Stimulated activated naive CD8-positive, alpha-beta T cell treated with anti-CD3 and anti-CD28 coated beads, Interleukin-15, amount 100 ng/mL, for 72 hours (primary cell): ENCODE measurements around the gene KCNRG.
"Not testable (repeated sequence)": the region's sequence is repeated elsewhere in the genome, so short reads cannot be mapped to it uniquely, and the experiment has no call there.

Experiments used
- ATAC-seq: fragments of 150-1000 bp; cut with Tn5 transposase; 2 replicates; pipeline ENCODE4 v1.10.0; 2021; ENCODE audit warnings: mild to moderate bottlenecking, moderate library complexity
- DNase-seq, 2 donors: peaks; one replicate each; pipeline ENCODE4 v3.0.0; 2021 to 2022
- H3K27ac Mint-ChIP-seq, 2 donors: one replicate each; pipeline ENCODE4 v1.8.0; 2022; ENCODE audit warnings: mild to moderate bottlenecking in 2 of 2, mixed read lengths in 2 of 2, moderate library complexity in 2 of 2
- H3K27me3 Mint-ChIP-seq: one replicate; pipeline ENCODE4 v1.8.0; 2022; ENCODE audit warnings: mixed read lengths
- H3K4me1 Mint-ChIP-seq: one replicate; pipeline ENCODE4 v1.8.0; 2022; ENCODE audit warnings: mild to moderate bottlenecking, mixed read lengths
- H3K4me3 Mint-ChIP-seq, 2 donors: one replicate each; pipeline ENCODE4 v1.8.0; 2022; ENCODE audit warnings: mild to moderate bottlenecking in 2 of 2, mixed read lengths in 2 of 2, moderate library complexity in 1 of 2
- H3K9me3 Mint-ChIP-seq, 2 donors: one replicate each; pipeline ENCODE4 v1.8.0; 2022; ENCODE audit warnings: mixed read lengths in 2 of 2

Gene KCNRG

DNA sequence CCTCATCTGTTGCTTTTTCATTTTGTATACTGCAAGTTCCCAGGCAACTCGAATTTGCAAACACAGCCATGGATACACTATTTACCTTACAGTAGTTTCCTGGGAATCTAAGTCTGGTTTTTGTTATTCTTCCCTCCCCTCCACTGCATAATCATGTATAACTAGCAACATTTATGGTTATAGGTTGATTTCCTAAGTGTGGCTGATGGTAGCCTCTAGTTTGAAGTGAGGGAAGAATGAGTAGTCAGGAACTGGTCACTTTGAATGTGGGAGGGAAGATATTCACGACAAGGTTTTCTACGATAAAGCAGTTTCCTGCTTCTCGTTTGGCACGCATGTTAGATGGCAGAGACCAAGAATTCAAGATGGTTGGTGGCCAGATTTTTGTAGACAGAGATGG, at the start of gene KCNRG:
KCNRG (plus strand) TSS at position 187 of the 400 bp plus-strand sequence; CDS start at position 237, 50 bp downstream.
- no peaks in the 10 kb centered on the region for H3K27me3 Mint-ChIP-seq
- H3K4me1 Mint-ChIP-seq: peaks cover 5% of the 10 kb centered on the region
- no peak for DNase-seq
- no peak for ATAC-seq
- no peak within 1 kb of the TSS for H3K4me3 Mint-ChIP-seq
- H3K9me3 Mint-ChIP-seq: no peaks in the 10 kb centered on the region
- no peak within 1 kb of the TSS for H3K27ac Mint-ChIP-seq

- DNase-seq (no peak), ATAC-seq (no peak)
- Mint-ChIP-seq H3K27me3 (no peaks in the 10 kb centered on the region), H3K9me3 (peaks cover 27 to 37% of the 10 kb centered on the region in 2 donors), H3K4me1 (no peaks in the 10 kb centered on the region), H3K4me3 (no peak overlapping the region), H3K27ac (no peak overlapping the region)
These were observed 47.8 kb upstream of the KCNRG start for GRCh38 chr13:49967456-49967855.

- DNase-seq (no peak), ATAC-seq (no peak)
- Mint-ChIP-seq H3K27me3 (no peaks in the 10 kb centered on the region), H3K9me3 (no peaks in the 10 kb centered on the region), H3K27ac (no peak overlapping the region), H3K4me1 (peaks cover 5% of the 10 kb centered on the region), H3K4me3 (no peak overlapping the region)
These were observed 42.5 kb upstream of the KCNRG start for GRCh38 chr13:49972709-49973108.

DNA sequence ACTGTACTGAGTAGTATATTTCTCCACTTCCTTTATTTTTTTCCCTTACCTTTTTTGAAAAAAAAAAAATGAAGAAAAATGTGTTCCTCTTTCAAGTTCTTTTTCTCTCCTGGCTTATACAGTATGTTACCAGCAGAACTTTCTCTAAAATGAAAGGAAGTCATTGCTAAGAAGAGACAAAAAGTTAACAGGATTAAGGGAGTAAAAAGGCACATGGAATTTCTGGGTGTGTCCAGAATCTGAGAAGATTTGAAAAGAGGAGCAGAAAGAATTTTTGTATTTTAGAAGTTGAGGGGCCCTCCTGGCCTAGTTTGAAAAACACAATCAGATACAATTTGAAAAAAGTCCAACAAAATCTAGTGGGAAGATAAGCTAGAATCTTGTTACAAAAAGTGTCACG, 39.4 kb upstream of the KCNRG start:
- H3K9me3 Mint-ChIP-seq: no peaks in the 10 kb centered on the region
- no peak for ATAC-seq

DNA sequence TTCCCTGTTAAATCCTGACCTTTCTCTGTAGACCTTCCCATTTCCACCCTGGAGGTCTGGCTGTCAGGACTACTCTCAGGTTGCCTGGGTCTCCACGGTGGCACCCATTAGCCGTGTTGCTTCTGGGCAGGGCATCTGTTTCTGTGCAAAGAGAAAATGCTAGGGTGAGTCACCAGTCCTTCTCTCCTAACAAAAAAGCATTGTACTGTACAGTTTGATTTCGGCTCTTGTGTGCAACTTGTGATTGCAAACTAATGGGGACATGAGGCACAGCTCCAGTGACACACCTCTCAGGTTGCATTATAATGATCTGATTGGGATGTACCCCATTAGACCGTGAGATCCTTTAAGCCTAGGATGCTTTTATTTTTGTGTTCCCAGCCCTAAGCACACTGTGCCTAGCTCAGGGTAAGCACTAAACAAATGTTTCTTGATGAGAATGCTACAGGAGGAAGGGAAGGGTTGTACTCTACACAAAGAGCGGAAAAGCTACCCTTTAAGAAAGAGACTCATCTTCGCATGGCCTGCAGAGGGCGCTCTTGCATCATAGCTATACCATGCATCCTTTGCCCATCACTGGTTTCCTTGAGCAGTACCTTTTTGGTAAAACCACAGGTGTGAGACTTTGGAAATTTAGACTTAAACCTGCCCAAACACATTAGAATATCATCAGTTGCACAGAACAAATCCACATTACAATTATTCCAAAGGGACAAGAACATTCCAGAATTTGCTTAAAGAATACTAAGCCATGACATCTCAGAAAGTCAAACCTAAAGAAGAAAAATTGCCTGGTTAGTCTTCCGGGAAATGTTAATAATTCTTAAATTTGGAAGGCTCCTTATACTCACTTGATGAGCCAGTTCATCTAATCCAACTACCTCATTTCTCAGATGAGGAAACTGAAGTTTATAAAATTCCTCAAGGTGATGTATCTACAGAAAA, 38.7 kb upstream of the KCNRG start:
- Mint-ChIP-seq H3K4me1 (peaks cover 5% of the 10 kb centered on the region), H3K27me3 (no peaks in the 10 kb centered on the region), H3K4me3 (no peak overlapping the region), H3K9me3 (no peaks in the 10 kb centered on the region), H3K27ac (peak overlapping the region in 1 of 2 donors; percentile 88)
- ATAC-seq: peak; percentile 73
- peak; percentile 49 to 62 for DNase-seq

More for the DNA sequence above, 39.4 kb upstream of the KCNRG start:
- Mint-ChIP-seq H3K27me3 (no peaks in the 10 kb centered on the region), H3K4me3 (no peak overlapping the region), H3K4me1 (peaks cover 5% of the 10 kb centered on the region), H3K27ac (no peak overlapping the region)
- no peak for DNase-seq

DNA sequence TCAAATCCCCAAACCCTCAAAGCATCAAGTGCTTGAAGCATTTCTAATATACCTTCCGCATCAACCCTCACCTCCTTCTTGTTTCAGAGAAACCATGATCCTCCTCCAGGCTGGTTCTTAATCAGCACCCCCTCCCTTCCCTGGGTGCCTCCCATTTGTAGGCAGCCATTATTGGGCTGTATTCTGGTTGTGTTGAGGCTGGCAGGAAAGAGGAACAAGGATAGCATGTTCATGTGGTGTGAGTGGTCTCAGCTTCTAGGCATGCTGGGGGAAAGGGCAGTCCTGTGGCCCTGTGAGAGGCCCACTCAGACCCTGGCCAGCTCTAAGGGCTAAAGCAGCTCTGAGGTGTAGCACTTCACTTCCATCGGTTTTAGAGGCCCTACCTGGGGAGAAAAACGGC, 37.3 kb upstream of the KCNRG start:
- no peak overlapping the region for H3K27ac Mint-ChIP-seq
- H3K9me3 Mint-ChIP-seq: no peaks in the 10 kb centered on the region
- DNase-seq (no peak), ATAC-seq (no peak)
- H3K4me3 Mint-ChIP-seq: no peak overlapping the region
- peaks cover under 1% of the 10 kb centered on the region for H3K4me1 Mint-ChIP-seq
- H3K27me3 Mint-ChIP-seq: no peaks in the 10 kb centered on the region

GRCh38 chr13:49980266-49980665, 35.0 kb upstream of the KCNRG start:
- no peak overlapping the region for H3K27ac Mint-ChIP-seq

GRCh38 chr13:49985129-49985528, 30.1 kb upstream of the KCNRG start:
- H3K27me3 Mint-ChIP-seq: no peaks in the 10 kb centered on the region
- H3K9me3 Mint-ChIP-seq: no peaks in the 10 kb centered on the region
- ATAC-seq (no peak), DNase-seq (no peak)
- H3K4me3 Mint-ChIP-seq: no peak overlapping the region
- no peaks in the 10 kb centered on the region for H3K4me1 Mint-ChIP-seq
- no peak overlapping the region for H3K27ac Mint-ChIP-seq

More at GRCh38 chr13:49980266-49980665, 35.0 kb upstream of the KCNRG start:
- H3K27me3 Mint-ChIP-seq: no peaks in the 10 kb centered on the region
- H3K4me3 Mint-ChIP-seq: no peak overlapping the region
- H3K4me1 Mint-ChIP-seq: no peaks in the 10 kb centered on the region
- no peak for DNase-seq
- no peak for ATAC-seq
- no peaks in the 10 kb centered on the region for H3K9me3 Mint-ChIP-seq

- ATAC-seq (no peak), DNase-seq (no peak)
- Mint-ChIP-seq H3K4me1 (no peaks in the 10 kb centered on the region), H3K9me3 (no peaks in the 10 kb centered on the region), H3K27me3 (no peaks in the 10 kb centered on the region), H3K4me3 (no peak overlapping the region), H3K27ac (no peak overlapping the region)
These were observed 28.8 kb upstream of the KCNRG start for GRCh38 chr13:49986471-49986870.

- H3K4me3 Mint-ChIP-seq, ATAC-seq, H3K27me3 Mint-ChIP-seq, H3K9me3 Mint-ChIP-seq, DNase-seq, H3K4me1 Mint-ChIP-seq, H3K27ac Mint-ChIP-seq: not testable (repeated sequence)
These were observed 24.6 kb upstream of the KCNRG start for GRCh38 chr13:49990612-49991011.

DNA sequence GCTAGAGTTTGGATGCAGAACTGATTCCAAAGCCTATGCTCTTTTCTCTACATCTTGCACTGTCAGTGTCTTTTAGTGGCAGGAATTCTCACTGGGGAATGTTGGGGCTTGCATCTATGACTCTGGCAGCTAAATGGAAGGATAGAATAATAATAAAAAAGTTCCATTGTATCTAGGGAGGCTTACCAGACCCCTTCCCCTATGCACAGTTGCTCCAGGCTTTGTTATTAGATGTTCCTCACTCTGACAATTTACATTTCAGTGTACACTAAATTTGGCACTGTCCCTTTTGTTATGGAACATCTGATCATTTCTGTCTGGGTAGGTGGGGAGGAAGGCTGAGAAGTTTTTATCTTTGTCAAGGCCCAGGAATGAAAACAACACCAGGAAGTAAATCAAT, 22.1 kb upstream of the KCNRG start:
- no peaks in the 10 kb centered on the region for H3K27me3 Mint-ChIP-seq
- H3K27ac Mint-ChIP-seq: no peak overlapping the region
- H3K4me1 Mint-ChIP-seq: peaks cover 14% of the 10 kb centered on the region
- no peak for ATAC-seq
- no peaks in the 10 kb centered on the region for H3K9me3 Mint-ChIP-seq
- H3K4me3 Mint-ChIP-seq: no peak overlapping the region
- DNase-seq: no peak

GRCh38 chr13:49993666-49994065, 21.6 kb upstream of the KCNRG start:
- ATAC-seq (no peak), DNase-seq (no peak)
- Mint-ChIP-seq H3K4me1 (peaks cover 19% of the 10 kb centered on the region), H3K4me3 (no peak overlapping the region), H3K27me3 (no peaks in the 10 kb centered on the region), H3K27ac (no peak overlapping the region), H3K9me3 (no peaks in the 10 kb centered on the region)

GRCh38 chr13:49995625-49996101, 19.6 kb upstream of the KCNRG start:
- H3K27ac Mint-ChIP-seq: no peak overlapping the region
- no peak for ATAC-seq
- no peaks in the 10 kb centered on the region for H3K9me3 Mint-ChIP-seq
- peak overlapping the region; percentile 70 to 85 for H3K4me3 Mint-ChIP-seq
- DNase-seq: no peak
- no peaks in the 10 kb centered on the region for H3K27me3 Mint-ChIP-seq
- peaks cover 38% of the 10 kb centered on the region for H3K4me1 Mint-ChIP-seq

DNA sequence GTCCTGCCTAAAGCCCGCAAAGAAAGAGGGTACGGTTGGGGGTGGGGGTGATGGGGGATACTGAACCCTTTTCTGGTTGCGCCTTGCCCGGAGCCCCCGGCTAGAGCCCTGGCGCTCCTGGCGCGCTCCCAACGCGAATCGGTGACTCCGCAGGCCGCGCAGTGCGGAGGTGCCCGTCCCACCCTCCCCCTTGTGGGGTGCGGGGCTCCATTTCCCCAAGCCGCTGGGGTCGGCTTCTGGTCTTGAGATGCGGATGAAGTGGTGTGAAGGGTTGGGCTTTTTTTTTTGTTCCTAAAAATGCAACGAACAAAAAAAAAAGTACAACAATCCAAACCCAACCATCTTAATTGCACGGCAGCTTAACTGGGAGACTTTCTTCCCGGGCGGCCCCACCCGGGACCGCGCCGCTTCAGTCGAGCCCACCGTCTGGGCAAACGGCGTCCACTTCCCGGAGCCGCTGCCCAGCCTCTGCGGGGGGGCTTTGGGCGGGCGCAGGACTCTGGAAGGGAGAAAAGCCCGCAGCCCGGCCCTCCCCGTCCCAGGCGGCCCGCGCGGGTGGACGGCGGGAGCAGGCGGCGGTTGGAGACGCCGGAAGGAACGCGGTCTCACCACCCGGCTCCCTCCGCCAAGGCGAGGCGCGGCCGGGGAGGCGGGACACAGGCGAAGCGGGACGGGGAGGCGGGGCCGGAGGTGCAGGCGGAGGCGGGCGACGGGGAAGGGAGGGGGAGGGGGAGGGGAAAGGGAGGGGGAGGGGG, 18.9 kb upstream of the KCNRG start:
- no peaks in the 10 kb centered on the region for H3K9me3 Mint-ChIP-seq
- peak overlapping the region; percentile 70 to 85 for H3K4me3 Mint-ChIP-seq
- no peaks in the 10 kb centered on the region for H3K27me3 Mint-ChIP-seq
- H3K27ac Mint-ChIP-seq: no peak overlapping the region
- peak; percentile 76 to 86 for DNase-seq
- peaks cover 42% of the 10 kb centered on the region for H3K4me1 Mint-ChIP-seq
- ATAC-seq: peak; percentile 62

DNA sequence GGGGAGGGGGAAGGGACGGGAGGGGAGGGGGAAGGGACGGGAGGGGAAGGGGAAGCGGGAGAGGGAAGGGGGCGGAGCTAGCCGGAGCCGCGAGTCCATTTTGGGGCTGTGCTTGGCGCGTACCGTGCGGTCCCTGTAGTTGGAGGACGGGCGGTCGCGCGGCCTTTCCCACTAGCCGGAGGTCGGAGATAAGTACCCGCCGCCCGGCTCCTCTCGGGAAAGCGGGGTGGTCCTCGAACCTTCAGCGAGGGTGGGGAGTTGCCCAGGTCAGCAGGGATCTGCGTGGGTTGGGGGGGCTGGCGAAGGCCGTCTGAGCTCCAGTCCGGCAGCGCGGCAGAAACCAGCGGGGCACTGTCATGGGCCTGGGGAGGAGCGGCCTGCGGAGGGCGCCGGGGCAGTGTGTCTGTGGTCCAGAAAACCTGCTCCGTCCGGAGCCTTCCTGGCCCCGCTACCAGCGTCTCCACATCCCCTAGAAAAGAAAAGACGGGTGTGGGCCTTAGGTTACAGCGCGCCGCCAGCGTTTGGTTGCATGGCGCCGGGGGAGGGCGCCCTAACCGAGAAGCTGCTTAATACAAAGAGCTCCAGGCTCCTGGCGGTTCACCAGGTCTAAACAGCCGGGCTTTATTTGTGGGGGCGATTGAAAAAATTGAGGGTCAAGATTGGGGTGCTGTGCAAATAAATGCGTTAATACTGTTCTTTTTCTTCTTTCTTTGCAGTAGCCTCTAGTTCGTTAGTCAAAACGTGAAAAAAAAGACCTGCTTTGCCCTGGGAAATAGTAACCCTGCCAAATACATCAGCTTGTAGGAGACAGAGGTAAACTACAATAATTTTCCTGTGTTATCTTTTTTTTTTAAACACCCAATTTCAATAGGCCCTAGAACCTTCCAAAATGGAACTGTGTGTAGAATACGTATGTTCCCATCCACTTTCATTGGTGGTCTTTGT, 18.0 kb upstream of the KCNRG start, which contains the start of gene TRIM13:
TRIM13 (plus strand) TSS at position 92 of the 945 bp plus-strand sequence. CDS start 14,899 bp downstream, outside the sequence.
- Mint-ChIP-seq H3K9me3 (no peaks in the 10 kb centered on the region), H3K4me3 (peak within 1 kb of the TSS; percentile 85 to 89), H3K27me3 (no peaks in the 10 kb centered on the region), H3K4me1 (peaks cover 42% of the 10 kb centered on the region), H3K27ac (peak within 1 kb of the TSS; percentile 4 to 92)
- ATAC-seq: peak; percentile 91
- DNase-seq: peak; percentile 80 to 87
